ENCODE results near the gene RAP1B.

The RAP1B gene

GRCh38 chr12:68611094-68611805, 551 bp downstream of the RAP1B start:
- DNase-seq (ENCODE audit: low spot score) = peak; percentile 63
- TF ChIP-seq CTCF (IDR thresholded peaks at IDR 0.05; ENCODE audit: extremely low read depth, missing control alignments) = no peak

GRCh38 chr12:68611806-68612160, 1.1 kb downstream of the RAP1B start:
- no peak for DNase-seq (ENCODE audit: low spot score)
- no peak for TF ChIP-seq CTCF (IDR thresholded peaks at IDR 0.05; ENCODE audit: extremely low read depth, missing control alignments)

- DNase-seq (ENCODE audit: low spot score) = no peak
- no peak for TF ChIP-seq CTCF (IDR thresholded peaks at IDR 0.05; ENCODE audit: extremely low read depth, missing control alignments)
These were observed 1.5 kb downstream of the RAP1B start for GRCh38 chr12:68612202-68612601.

GRCh38 chr12:68612697-68613096, 2.0 kb downstream of the RAP1B start:
- no peak for DNase-seq (ENCODE audit: low spot score)
- no peak for TF ChIP-seq CTCF (IDR thresholded peaks at IDR 0.05; ENCODE audit: extremely low read depth, missing control alignments)

GRCh38 chr12:68613209-68613904, 2.7 kb downstream of the RAP1B start:
- TF ChIP-seq CTCF (IDR thresholded peaks at IDR 0.05; ENCODE audit: extremely low read depth, missing control alignments) = no peak
- DNase-seq (ENCODE audit: low spot score) = no peak

- no peak for TF ChIP-seq CTCF (IDR thresholded peaks at IDR 0.05; ENCODE audit: extremely low read depth, missing control alignments)
- no peak for DNase-seq (ENCODE audit: low spot score)
These were observed 3.5 kb downstream of the RAP1B start for GRCh38 chr12:68614105-68614679.

GRCh38 chr12:68614769-68615168, 4.1 kb downstream of the RAP1B start:
- no peak for DNase-seq (ENCODE audit: low spot score)
- TF ChIP-seq CTCF (IDR thresholded peaks at IDR 0.05; ENCODE audit: extremely low read depth, missing control alignments) = no peak

Data from GM20000 (cell line).